ENCODE measurements around the gene POP4.
A peak's percentile ranks its signal among the peaks of the same experiment; 100 is the strongest.
"Not testable (repeated sequence)": the region's sequence is repeated elsewhere in the genome, so short reads cannot be mapped to it uniquely, and the experiment has no call there.

Gene POP4

DNA sequence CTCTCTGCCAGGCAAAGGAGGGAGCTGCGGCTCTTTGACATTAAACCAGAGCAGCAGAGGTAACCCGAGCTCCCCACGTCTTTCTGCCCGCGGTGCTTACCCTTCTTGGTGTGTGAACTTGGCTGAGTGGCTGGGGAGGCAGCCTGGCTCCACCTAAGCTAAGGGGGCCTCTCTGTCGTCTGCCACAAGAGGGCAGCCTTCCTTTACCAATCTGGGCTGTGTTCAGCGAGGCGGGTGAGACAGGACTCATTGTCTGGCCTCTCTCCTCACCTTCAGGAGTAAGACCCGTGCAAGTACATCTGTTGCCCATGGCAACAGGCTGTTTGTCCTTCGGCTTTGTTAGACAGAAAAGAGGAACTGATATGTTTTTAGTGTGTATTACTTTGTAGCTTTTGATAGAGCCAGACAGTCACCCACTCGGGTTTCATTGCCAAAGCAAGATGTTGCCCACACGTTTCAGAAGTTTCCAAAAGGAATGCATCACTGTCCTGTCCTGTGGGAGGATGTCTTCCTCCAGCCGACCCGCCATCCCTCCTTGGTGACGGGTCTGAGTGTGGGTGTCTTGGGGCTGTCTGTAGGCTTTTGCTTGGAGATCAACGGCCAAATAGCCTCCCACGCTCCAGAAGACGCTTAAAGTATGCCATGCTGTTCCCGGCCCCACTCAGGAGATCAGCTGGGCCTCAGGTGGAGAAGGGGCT, 4.6 kb downstream of the POP4 start:
- peak; percentile 57 to 74 for DNase-seq (ENCODE audit: low read depth in 2 of 2)

DNA sequence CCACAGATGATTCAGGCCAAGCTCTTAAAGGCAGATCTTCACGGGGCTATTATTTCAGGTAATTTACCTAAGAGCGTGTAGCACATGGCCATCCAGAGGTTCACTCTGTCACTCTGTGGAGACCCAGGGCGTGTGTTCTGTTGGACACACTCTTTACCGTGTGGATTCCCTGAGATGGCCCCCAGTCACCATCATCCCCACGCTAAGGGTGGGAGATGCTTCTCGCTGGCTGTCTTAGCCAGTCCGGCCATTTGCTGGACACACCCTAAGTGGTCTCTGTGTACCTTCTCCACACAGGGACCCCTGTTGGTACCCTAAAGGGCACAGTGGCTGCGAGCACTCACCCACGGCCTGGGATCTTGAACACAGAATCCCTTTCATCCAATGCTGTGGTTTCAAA, 6.0 kb downstream of the POP4 start:
- no peak for DNase-seq (ENCODE audit: low read depth in 2 of 2)

DNA sequence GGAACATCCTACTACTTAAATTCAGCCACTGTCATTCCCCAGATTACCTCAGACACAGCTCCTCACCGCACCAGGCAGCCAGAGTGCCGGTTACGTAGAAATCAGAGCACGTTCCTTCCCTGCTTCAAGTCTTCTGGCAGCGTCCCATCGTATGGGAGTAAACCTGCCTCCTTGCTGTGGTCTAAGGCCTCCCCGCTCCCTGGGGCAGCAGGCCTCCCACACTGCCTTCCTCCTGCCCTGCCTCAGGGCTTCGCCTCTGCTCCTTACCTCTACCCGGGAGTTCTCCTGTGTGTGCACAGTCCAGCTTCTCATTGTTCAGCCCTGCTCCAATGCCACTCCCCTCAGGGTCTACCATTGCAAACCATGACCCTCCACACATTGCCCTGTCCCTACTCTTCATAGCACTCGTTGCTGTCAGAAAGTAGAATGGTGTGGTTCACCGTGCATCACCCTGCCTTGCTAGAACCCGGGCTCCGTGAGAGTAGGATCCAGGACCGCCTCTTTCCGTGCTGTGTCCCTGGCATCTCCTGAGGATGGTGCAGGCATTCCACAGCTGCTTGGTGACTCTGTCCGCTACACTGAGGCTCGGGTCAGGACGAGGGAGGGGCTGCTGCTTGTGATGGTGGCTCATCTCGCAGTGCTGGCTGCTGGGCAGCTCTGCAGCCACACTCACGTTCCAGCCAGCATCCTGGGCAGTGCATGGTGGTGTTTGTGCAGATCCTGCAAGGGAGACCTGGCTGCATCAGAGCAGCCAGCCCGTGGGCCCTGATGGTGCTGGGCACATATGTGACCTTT, 6.9 kb downstream of the POP4 start:
- no peak for DNase-seq (ENCODE audit: low read depth in 2 of 2)

DNA sequence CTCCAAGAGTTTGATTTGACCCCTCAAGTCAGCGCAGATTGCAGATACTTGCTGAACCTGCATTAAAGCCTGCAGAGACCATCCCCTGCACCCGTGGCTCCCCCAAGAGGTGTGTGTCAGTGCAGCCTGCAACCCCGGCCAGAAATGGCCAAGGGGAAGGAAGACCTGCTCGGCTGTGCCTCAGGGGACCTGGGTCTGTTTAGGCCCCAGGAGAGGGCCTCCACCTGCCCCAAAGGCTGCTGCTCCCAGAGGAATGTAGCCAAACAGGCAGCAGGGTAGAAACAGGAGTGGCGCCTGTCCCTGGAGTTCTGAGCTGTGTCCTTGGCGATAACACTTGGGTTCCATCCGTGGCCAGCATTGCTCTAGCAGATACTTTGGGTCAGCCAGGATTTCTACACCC, 8.0 kb downstream of the POP4 start:
- no peak for DNase-seq (ENCODE audit: low read depth in 2 of 2)

DNA sequence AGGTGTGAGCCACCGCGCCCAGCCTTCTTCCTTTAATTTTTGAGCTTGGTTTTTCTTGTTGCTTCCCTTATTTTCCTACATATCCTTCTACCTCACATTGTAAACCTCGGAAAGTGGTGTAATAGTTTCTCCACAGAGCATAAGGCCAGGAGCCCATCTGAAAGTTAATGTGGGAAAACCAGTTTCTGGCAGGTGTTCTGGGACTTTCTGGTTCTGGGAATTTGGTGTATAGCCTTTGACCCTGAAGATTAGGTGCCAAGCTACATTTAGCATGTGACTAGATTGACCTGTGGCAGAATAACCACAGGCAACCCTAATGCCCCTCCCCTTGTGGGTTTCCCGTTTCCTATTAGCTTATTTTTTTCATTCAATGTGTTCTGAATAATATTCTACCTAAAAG, 8.7 kb downstream of the POP4 start:
- DNase-seq (ENCODE audit: low read depth in 2 of 2) = no peak

DNA sequence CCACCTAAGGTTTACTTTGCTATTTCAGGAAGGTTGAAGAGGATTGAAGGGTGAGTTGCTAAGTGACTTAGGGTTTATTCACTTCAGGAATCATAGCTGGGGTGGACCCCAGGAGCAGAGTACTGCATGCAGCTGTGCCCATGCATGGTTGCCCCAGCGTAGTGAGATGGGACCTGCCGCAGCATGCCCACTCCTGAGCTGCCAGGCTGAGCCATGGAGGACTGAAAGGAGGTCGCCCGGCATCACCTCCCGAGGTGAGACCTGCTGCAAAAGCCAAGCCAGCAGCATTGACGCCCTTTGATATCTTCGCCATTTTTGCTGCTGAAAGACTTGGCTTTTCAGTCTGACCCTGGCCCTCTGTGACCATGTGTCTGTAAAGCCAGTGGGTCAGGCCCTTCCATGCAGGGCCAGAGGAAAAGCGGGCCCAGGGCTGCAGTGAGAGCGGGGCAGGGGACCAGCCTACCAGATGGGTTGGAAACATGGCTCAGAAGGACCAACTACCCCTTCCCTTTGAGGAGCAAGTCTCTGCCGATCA, 9.9 kb downstream of the POP4 start:
- DNase-seq (ENCODE audit: low read depth in 2 of 2) = no peak

DNA sequence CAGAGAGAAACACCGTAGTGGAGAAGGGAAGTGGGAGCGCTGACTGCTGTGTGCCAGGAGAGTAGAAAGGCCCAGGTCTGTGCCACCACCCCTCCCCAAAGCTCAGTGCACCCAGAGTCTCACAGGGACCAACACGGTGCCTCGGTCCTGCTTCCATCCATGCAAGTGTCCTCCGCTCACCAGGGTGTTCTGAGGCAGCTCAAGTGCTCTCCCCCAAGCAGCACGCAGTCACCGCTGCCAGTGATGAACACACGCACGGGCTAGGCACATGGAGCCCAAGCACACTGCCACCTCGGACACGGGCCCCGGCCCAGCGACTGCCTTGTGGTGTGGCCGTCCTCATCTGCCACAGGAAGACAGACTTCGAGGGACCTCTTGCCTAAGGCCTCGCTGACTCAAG, 10.5 kb downstream of the POP4 start:
- no peak for DNase-seq (ENCODE audit: low read depth in 2 of 2)

DNA sequence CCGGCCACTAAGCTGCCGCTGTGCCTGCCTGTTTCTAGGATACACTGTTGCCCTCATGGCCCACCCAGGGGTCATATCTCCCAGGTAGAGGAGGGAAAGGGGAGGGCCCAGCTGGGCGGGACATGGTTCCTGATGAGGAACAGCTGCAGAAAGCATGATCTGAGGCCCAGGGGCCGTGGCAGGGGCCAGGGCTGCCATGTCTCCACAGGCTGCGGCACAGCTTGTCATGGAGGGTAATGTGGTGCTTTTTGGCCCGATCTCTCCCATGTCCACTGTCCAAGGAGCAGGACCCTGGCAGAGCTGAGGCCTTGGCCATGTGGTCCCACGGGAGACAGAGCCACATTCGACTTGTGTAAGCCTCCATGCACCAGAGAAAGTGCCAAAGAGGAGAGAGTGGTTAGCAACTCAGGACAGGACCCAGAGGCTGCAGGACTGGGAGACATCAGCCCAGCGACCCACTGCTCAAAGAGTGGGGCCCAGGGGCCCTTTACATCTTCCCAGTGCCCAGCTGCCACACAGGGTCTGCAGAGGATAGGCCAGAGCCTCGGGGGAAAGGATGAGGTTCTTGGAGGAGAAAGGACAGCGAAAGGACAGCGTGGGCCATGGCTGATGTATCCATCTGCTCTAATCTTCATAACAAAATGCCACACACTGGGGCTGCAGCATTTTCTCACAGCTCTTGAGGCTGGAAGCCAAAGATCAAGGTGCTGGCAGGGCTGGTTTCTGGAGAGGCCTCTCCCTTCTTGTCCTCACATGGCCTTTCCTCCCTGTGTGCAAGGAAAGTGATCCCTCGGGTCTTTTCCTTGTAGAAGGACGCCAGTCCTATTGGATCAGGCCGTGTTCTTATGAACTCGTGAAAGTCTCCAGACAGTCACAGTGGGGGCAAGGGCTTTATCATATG, 11.5 kb downstream of the POP4 start:
- no peak for DNase-seq (ENCODE audit: low read depth in 2 of 2)

DNA sequence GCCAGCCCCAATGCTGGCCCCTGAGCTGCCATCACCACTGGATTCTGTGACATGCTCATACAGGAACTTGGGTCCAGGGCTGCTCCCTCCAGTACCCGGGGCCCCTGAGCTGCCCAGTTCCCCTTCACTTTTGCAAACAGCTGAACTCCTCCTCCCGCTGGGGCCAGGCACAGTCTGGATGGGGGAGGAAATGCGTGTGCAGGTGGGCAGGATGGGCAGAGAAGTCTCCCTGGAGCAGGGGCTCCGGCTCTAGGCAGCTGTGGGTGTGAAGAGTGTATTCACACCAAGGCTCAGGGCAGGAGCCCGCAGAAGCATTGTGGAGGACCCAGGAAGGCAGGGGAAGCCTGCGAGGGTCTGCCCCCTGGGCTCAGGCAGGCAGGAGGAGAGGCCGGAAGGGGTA, 12.4 kb downstream of the POP4 start:
- no peak for DNase-seq (ENCODE audit: low read depth in 2 of 2)

DNA sequence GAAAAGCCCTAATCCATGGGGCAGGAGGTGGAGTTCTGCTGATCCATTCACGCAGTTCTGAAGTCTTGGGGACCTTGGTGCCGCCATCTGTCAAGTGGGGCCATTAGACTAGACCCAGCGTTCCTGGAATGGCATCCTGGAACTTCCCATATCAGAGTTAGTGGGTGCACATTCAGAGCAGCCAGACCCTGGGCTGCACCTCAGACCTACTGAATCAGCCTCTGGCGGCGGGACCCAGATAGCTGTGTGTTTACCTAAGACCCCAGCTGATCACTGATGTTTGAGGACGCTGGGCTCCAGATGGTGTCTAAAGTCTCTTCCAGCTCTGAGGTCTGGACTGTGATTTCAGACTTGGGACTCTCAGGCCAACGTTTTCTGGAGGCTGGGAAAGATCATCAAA, 12.8 kb downstream of the POP4 start:
- DNase-seq (ENCODE audit: low read depth in 2 of 2) = no peak

DNA sequence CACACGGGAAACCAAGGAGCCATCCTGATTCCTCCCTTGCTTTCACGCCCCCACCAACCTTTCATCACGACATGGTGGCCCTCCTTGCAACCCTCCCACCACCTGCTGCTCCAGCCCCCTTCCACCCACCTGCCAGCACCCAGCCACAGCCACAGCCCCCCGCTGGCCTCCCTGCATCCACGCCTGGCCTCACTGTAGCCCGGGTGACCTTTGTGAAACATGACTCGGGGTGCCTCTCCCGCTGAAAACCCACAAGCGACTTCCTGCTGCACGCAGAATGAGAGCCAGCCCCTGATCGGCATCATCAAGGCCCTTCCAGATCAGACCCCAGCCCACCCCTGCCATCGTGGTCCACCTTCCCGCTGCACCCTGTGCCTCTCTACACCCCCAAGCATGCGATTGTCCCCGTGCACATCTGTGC, 14.9 kb downstream of the POP4 start:
- peak in 1 of 2 donors; percentile 39 for DNase-seq (ENCODE audit: low read depth in 2 of 2)

DNA sequence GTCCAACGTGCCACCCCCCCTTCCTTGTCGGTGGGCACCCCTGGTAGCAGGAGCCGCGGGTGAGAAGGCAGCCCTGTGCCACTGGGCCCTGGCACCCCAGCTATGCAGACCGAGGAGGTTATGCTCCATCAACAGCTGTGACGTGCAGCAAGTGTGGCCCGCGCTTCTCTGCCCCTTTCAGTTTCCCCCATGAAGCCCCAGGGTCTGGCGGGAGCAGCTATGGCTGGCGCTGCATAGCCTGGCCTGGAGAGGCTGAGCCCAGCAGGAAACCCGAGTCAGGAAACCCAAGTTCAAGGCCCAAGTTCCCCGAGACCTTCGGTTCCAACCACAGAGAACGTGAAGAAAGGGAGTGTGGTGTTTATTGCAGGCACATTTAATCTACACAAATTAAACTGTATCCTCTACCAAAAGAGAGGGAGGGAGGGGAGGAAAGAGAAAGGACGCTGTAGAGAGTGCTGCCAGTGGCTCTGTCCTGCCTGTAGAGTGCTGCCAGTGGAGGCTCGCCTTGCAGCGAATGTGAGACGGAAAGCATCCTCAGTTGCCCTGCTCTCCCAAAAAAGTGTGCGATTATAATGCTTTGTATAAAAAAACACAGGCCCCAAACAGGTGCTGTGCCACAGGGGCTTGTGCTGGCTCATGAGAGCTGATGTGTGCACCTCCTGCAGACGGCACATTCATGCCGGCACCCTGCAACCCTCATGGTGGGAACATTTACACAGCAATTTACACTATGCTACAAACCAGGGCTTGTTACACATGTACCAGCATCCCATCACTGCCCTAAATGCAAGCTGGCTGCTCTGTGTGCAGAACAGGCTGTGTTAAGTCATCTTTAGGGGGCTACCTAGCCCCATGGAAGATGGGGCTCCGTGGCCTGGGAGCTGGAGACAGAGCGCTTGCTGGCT, 16.3 kb downstream of the POP4 start:
- DNase-seq (ENCODE audit: low read depth in 2 of 2) = no peak

DNA sequence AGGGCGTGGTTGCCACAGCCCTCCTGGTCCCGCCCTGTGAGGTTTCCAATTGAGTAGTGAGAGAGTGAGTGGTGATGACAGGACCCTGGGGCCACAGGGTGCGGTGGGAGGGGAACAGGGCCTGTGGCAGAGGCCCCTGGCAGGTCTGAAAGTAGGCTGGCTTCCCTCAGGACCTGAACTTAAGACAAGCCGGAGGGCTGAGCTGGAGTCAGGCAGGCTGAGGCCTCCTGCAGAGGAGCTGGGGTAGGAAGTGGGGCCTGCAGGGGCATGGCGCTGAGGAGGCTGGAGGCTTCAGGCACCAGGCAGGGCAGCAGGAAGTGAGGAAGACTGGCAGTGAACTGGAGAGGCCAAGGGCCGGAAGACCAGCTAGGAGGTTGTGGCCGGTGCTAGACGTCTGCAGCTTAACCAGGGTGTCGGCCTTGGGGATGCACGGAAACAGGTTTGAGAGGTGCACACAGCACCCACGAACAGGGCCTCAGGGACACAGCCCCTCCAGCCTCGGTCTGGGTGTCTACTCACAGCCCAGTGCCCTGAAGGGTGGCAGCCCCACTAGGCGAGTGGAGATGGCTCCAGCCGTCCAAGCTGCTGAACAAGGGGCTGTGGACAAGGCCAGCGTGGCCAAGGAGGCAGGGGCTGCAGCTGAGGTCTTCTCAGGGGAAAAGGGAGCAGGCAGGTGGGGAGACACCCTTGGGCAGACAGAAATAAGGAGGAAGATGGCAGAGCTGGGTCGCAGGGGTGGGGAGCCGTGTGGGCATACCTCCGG, 17.8 kb downstream of the POP4 start:
- no peak for DNase-seq (ENCODE audit: low read depth in 2 of 2)

DNA sequence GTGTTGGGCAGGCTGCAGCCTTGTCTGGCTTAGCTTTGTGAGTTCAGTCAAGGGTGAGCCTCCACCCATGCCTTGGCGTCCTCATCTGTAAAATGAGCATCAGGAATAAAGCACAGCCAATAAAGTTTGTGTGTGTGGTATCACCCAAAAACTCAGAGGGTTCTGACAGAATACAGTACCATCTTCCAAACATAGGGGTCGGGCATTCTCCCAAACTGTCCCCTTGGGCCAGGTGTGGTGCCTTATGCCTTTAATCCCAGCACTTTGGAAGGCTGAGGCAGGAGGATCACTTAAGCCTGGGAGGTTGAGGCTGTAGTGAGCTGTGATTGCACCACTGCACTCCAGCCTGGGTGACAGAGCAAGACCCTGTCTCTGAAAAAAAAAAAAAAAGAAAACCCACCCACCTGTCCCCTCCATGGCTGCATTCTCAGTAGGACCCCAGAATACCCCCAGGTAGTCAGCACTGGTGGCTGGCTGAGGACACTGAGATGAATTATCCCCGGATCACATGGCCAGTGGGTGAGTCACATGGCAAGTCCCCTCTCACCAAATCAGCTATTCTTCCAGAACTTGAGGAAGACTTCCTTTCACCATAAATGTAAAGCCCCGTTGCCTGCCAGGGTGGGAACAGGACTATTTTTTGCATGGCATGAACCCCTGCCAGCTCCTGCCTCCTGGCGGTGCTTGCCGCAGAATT, 18.6 kb downstream of the POP4 start:
- DNase-seq (ENCODE audit: low read depth in 2 of 2) = no peak

DNA sequence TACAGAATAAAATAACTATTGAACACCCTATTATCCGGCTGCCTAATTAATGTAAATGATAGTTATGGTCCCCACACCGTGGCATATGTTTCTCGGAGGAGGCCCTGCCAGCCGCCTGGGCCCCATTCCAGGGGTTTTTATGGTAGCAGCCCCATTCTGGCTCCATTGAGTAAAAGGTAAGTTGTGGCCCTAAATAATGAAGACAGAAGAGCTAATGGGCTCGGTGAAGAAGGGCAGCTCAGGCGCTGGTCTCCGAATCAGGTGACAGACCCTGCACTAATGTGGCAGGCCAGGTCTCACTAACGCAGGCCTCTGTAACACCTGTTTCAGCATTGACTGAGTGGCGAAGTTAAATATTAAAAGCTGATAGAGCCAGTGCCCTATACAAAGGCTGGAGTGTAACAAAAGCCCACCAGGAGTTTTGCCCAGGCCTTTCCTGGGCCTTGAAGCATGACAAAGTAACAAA, 19.1 kb downstream of the POP4 start:
- DNase-seq (ENCODE audit: low read depth in 2 of 2) = no peak

DNA sequence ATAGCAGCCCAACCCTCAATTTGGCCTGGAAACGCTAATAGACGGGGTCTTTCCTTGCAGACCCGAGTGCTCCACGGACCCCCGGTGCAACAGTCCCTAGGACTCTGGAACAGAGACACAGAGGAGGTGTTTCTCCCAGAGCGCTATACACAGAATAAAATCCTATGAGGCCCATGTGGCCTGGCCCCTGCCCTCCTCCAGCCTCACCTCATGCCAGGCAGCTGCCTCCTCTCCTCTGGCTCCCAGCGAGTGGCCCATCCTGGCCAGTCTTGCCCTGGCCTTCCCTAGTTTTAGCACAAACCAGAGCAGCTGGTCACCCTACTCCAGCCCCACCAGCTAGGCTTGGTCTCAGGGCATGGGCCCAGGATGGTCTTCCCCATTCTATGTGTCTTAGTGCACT, 20.3 kb downstream of the POP4 start:
- no peak for DNase-seq (ENCODE audit: low read depth in 2 of 2)

DNA sequence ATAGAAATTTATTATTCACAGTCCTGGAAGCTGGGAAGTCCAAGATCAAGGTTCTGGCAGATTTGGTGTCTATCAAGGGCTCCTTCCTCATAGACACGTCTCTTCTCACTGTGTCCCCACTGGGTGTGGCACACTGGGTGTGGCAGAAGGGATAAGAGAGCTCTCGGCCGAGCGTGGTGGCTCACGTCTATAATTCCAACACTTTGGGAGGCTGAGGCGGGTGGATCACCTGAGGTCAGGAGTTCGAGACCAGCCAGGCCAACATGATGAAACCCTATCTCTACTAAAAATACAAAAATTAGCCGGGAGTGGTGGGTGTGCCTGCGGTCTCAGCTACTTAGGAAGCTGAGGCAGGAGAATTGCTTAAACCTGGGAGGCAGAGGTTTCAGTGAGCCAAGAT, 20.7 kb downstream of the POP4 start:
- DNase-seq (ENCODE audit: low read depth in 2 of 2) = not testable (repeated sequence)

DNA sequence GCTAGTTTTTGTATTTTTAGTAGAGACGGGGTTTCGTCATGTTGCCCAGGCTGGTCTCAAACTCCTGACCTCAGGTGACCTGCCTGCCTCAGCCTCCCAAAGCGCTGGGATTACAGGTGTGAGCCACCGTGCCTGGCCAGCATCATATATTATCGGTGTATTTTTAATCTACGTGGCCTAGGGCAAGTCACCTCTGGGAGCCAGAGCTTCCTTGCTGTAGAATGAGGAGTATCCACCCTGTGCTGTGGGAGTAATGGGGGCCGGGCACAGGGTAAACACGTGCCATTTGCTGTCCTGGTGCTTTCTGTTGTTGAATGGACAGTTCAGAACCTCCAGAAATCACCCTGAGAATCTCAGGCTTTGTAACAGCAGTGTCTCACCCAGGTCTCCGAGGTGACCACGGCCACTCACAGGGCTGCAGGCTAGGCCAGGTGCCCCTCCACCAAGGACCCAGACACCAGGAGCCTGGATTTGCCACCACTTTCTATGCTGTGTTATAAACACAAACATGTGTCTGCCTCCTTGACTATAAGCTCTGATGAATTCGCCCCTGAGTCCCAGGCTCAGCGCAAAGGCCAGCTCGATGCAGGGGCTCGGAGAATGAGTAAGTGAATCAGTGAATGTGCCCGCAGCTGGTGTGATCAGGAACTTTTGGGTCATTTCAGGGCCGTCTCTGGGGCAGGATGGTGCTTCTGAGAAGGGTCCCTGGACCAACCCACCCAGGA, 22.7 kb downstream of the POP4 start:
- DNase-seq (ENCODE audit: low read depth in 2 of 2) = no peak
